B cell (primary cell): ENCODE results near the gene TMEM132D. TPM values are rescaled to one million over a fixed set of nuclear protein-coding genes. Genes with fewer than 3 reads are reported as not detected.

ENCODE experiments used
- ATAC-seq: fragments of 200-7000 bp; cut with Tn5 transposase; one replicate; pipeline ENCODE4 v1.10.0; 2021; ENCODE audit warnings: low read depth, mild to moderate bottlenecking, moderate number of reproducible peaks, moderate library complexity
- CTCF ChIA-PET: fragments of 350-600 bp; sonication (Branson Sonifier 250); formaldehyde crosslinking; loops from one replicate; lab custom pipeline; 2021; ENCODE audit warnings: antibody characterized with exemption, inconsistent platforms; lab: Charles Lee
- POLR2A ChIA-PET: fragments of 350-600 bp; sonication (Branson Sonifier 250); formaldehyde crosslinking; loops from one replicate; lab custom pipeline; 2021; ENCODE audit warnings: antibody characterized with exemption; lab: Charles Lee
- DNase-seq: peaks from one replicate; pipeline ENCODE4 v3.0.0; 2013
- H2AFZ ChIP-seq: 2 replicates; pipeline ENCODE4 v1.6.1; 2012; ENCODE audit warnings: mild to moderate bottlenecking, low read depth, low read length; ENCODE audit not compliant: insufficient read depth, poor library complexity, severe bottlenecking
- H3K27ac ChIP-seq, 2 donors: 1 replicate in 1 of 2; 2 replicates in 1 of 2; pipeline ENCODE4 v1.5.1; 2012 to 2013; ENCODE audit warnings: low read length in 2 of 2, mild to moderate bottlenecking in 2 of 2, moderate library complexity in 1 of 2
- H3K27me3 ChIP-seq, 4 experiments: fragments of 200-600 bp in 1 of 4; sonication (generic) in 1 of 4; replicated peaks in 1 of 4; 1 replicate in 2 of 4; 2 replicates in 2 of 4; pipeline versions ENCODE4 v1.6.1 to v1.7.0; 2013 to 2016; ENCODE audit warnings: low read length in 3 of 4, mild to moderate bottlenecking in 2 of 4, mixed read lengths in 1 of 4, moderate library complexity in 1 of 4; ENCODE audit not compliant: insufficient read depth in 4 of 4, control insufficient read depth in 3 of 4; ENCODE audit errors: control extremely low read depth in 1 of 4
- H3K36me3 ChIP-seq, 2 experiments: replicated peaks in 1 of 2; 1 replicate in 1 of 2; 2 replicates in 1 of 2; pipeline versions ENCODE4 v1.6.1 to v1.7.1; 2013; ENCODE audit warnings: low read length in 1 of 2; ENCODE audit not compliant: insufficient read depth in 2 of 2, control insufficient read depth in 1 of 2; ENCODE audit errors: control extremely low read depth in 1 of 2, extremely low read depth in 1 of 2
- H3K4me1 ChIP-seq, 2 donors: fragments of 200-600 bp in 1 of 2; sonication (generic) in 1 of 2; 1 replicate in 1 of 2; 2 replicates in 1 of 2; pipeline versions ENCODE4 v1.5.1 to v1.6.1; 2013 to 2017; ENCODE audit warnings: low read length in 2 of 2; ENCODE audit not compliant: control insufficient read depth in 2 of 2, insufficient read depth in 2 of 2
- H3K4me2 ChIP-seq: replicated peaks from 2 replicates; pipeline ENCODE3; 2012; ENCODE audit warnings: mild to moderate bottlenecking, low read depth, low read length; ENCODE audit not compliant: poor library complexity, severe bottlenecking
- H3K4me3 ChIP-seq, 5 experiments: fragments of 200-600 bp in 1 of 5; sonication (generic) in 1 of 5; 1 replicate in 3 of 5; 2 replicates in 2 of 5; pipeline versions ENCODE4 v1.5.1 to v1.7.0; 2011 to 2016; ENCODE audit warnings: low read length in 4 of 5, mild to moderate bottlenecking in 4 of 5, low read depth in 2 of 5, control low read depth in 1 of 5, moderate library complexity in 1 of 5; ENCODE audit not compliant: insufficient read depth in 1 of 5; ENCODE audit errors: control extremely low read depth in 1 of 5, extremely low read depth in 1 of 5
- H3K79me2 ChIP-seq: fragments of 200-600 bp; sonication (generic); one replicate; pipeline ENCODE4 v1.6.0; 2016; ENCODE audit warnings: low read length; ENCODE audit not compliant: control insufficient read depth, insufficient read depth
- H3K9ac ChIP-seq: fragments of 200-600 bp; sonication (generic); 2 replicates; pipeline ENCODE4 v1.6.1; 2017; ENCODE audit warnings: mild to moderate bottlenecking, low read length, moderate library complexity
- H3K9me3 ChIP-seq, 3 donors: one replicate each; pipeline versions ENCODE4 v1.6.1 to v1.7.1; 2013; ENCODE audit warnings: low read length in 2 of 3; ENCODE audit not compliant: control insufficient read depth in 2 of 3, insufficient read depth in 1 of 3; ENCODE audit errors: control extremely low read depth in 1 of 3
- H4K20me1 ChIP-seq: 2 replicates; pipeline ENCODE4 v1.6.0; 2012; ENCODE audit warnings: mild to moderate bottlenecking, low read length; ENCODE audit not compliant: insufficient read depth, control insufficient read depth, poor library complexity, severe bottlenecking
- H3K27ac Mint-ChIP-seq: one replicate; pipeline ENCODE4 v1.8.0; 2021; ENCODE audit warnings: mixed read lengths
- H3K27me3 Mint-ChIP-seq: one replicate; pipeline ENCODE4 v1.8.0; 2021; ENCODE audit warnings: mixed read lengths
- H3K4me1 Mint-ChIP-seq: one replicate; pipeline ENCODE4 v1.8.0; 2021; ENCODE audit warnings: mixed read lengths
- H3K4me3 Mint-ChIP-seq: one replicate; pipeline ENCODE4 v1.8.0; 2021; ENCODE audit warnings: mixed read lengths
- H3K9me3 Mint-ChIP-seq: one replicate; pipeline ENCODE4 v1.8.0; 2022; ENCODE audit warnings: mixed read lengths; ENCODE audit not compliant: insufficient read depth
- EZH2 ChIP-seq: IDR thresholded peaks from 2 replicates; pipeline ENCODE4 v1.6.1; 2012; ENCODE audit warnings: borderline replicate concordance, low read depth, mild to moderate bottlenecking, moderate library complexity, low read length; ENCODE audit not compliant: insufficient read depth, poor library complexity, severe bottlenecking
- WGBS: methylation state at CpG from one replicate; pipeline ENCODE4 v1.1.5; 2013; ENCODE audit warnings: missing lambda C conversion rate; ENCODE audit not compliant: insufficient coverage; 5-methylcytosine and 5-hydroxymethylcytosine counted together
- intact Hi-C: fragments of 100-400 bp; cut with micrococcal nuclease; formaldehyde crosslinking; loops from one replicate; pipeline ENCODE4 v1.10.0; 2022
- polyA plus RNA-seq: library from polyadenylated mRNA; depleted of rRNA; stranded (reverse); fragments of >200 nt; gene quantifications from 2 replicates; pipeline ENCODE4 v1.2.3, GENCODE V29; 2012
- total RNA-seq, 2 donors: library from RNA; stranded (reverse); fragments of 120-200 nt in 1 of 2; gene quantifications; 1 replicate in 1 of 2; 2 replicates in 1 of 2; pipeline versions ENCODE4 v1.2.3 to v1.2.4, GENCODE V29; 2013 to 2022
- TF ChIP-seq, protein P1 (sequence below): fragments of 200-600 bp; IDR thresholded peaks from one replicate; pipeline ENCODE4 v1.8.0; 2022; ENCODE audit warnings: antibody characterized with exemption, mild to moderate bottlenecking

The TMEM132D gene
- total and polyA plus RNA-seq, 2 donors (not counting 1 experiment from before 2014, with no cell fraction given), result not detected

DNA sequence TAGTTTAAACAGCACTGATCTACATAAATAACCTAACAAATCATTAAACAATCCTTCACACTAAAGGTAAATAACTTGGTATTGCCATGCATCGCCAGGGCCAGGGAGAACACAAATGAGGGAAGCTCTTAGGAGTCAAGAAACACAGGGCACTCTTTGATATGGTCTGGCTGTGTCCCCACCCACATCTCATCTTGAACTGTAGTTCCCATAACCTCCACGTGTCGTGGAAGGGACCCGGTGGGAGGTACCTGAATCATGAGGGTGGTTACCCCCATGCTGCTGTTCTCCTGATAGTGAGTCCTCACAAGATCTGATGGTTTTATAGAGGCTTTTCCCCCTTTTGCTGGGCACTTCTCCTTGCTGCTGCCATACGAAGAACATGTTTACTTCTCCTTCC, 17.3 kb downstream of the TMEM132D start:
- POLR2A ChIA-PET, result no interaction called here
- no peak overlapping the region for H2AFZ ChIP-seq

GRCh38 chr12:129885287-129885686, 18.5 kb downstream of the TMEM132D start:
- intact Hi-C loops, result no loop called here
- Mint-ChIP-seq H3K27me3 (no peaks in the 10 kb centered on the region), H3K4me1 (no peaks in the 10 kb centered on the region)

More for the DNA sequence above, 17.3 kb downstream of the TMEM132D start:
- Histone ChIP-seq H3K9ac (no peak overlapping the region), H3K9me3 (no peaks in the 10 kb centered on the region), H3K4me3 (no peak overlapping the region), H3K4me2 (no peak overlapping the region), H3K36me3 (no peaks in the 10 kb centered on the region), H3K27ac (no peak overlapping the region), H3K4me1 (no peaks in the 10 kb centered on the region), H4K20me1 (no peaks in the 10 kb centered on the region), H3K79me2 (no peaks in the 10 kb centered on the region), H3K27me3 (no peaks in the 10 kb centered on the region)
- CTCF ChIA-PET, result no interaction called here
- TF ChIP-seq, protein P1, sequence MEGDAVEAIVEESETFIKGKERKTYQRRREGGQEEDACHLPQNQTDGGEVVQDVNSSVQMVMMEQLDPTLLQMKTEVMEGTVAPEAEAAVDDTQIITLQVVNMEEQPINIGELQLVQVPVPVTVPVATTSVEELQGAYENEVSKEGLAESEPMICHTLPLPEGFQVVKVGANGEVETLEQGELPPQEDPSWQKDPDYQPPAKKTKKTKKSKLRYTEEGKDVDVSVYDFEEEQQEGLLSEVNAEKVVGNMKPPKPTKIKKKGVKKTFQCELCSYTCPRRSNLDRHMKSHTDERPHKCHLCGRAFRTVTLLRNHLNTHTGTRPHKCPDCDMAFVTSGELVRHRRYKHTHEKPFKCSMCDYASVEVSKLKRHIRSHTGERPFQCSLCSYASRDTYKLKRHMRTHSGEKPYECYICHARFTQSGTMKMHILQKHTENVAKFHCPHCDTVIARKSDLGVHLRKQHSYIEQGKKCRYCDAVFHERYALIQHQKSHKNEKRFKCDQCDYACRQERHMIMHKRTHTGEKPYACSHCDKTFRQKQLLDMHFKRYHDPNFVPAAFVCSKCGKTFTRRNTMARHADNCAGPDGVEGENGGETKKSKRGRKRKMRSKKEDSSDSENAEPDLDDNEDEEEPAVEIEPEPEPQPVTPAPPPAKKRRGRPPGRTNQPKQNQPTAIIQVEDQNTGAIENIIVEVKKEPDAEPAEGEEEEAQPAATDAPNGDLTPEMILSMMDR, result no peak
- no peak for TF ChIP-seq EZH2
- intact Hi-C loops, result no loop called here
- Mint-ChIP-seq H3K27ac (no peak overlapping the region), H3K4me3 (no peak overlapping the region), H3K27me3 (no peaks in the 10 kb centered on the region), H3K4me1 (no peaks in the 10 kb centered on the region), H3K9me3 (no peaks in the 10 kb centered on the region)
- ATAC-seq (no peak), DNase-seq (no peak)
- 92% methylated on average over 2 of the region's 5 CpGs for WGBS

More at GRCh38 chr12:129885287-129885686, 18.5 kb downstream of the TMEM132D start:
- no peaks in the 10 kb centered on the region for H3K36me3 ChIP-seq
- no peaks in the 10 kb centered on the region for H3K27me3 ChIP-seq
- no peak for TF ChIP-seq EZH2
- TF ChIP-seq, protein P1, result no peak
- H3K27ac ChIP-seq, result no peak overlapping the region
- WGBS, result 45% methylated on average over 2 of the region's 3 CpGs
- DNase-seq (no peak), ATAC-seq (no peak)
- no peaks in the 10 kb centered on the region for H3K79me2 ChIP-seq
- CTCF ChIA-PET, result no interaction called here
- H3K9me3 ChIP-seq, result no peaks in the 10 kb centered on the region
- no peak overlapping the region for H3K4me2 ChIP-seq
- no peaks in the 10 kb centered on the region for H3K9me3 Mint-ChIP-seq
- no peaks in the 10 kb centered on the region for H4K20me1 ChIP-seq
- H3K4me3 ChIP-seq, result no peak overlapping the region
- H3K27ac Mint-ChIP-seq, result no peak overlapping the region
- H3K9ac ChIP-seq, result no peak overlapping the region
- POLR2A ChIA-PET, result no interaction called here
- no peak overlapping the region for H3K4me3 Mint-ChIP-seq
- H3K4me1 ChIP-seq, result no peaks in the 10 kb centered on the region
- H2AFZ ChIP-seq, result no peak overlapping the region
